Uterus (tissue), 2 donors: ENCODE results near the gene GABRR3.

Experiments
- POLR2A ChIP-seq, 2 donors: fragments of 450-650 bp; IDR thresholded peaks; one replicate each; pipeline ENCODE4 v1.6.1; 2016; ENCODE audit warnings: antibody characterized with exemption in 2 of 2, mild to moderate bottlenecking in 1 of 2, moderate library complexity in 1 of 2
- TF ChIP-seq, protein P1 (sequence below), 4 experiments: fragments of 200-600 bp in 2 of 4; fragments of 450-650 bp in 2 of 4; sonication (generic) in 2 of 4; IDR thresholded peaks; one replicate each; pipeline ENCODE4 v1.5.1; 2016 to 2019; ENCODE audit warnings: antibody characterized with exemption in 4 of 4, mild to moderate bottlenecking in 2 of 4, moderate library complexity in 1 of 4

DNA sequence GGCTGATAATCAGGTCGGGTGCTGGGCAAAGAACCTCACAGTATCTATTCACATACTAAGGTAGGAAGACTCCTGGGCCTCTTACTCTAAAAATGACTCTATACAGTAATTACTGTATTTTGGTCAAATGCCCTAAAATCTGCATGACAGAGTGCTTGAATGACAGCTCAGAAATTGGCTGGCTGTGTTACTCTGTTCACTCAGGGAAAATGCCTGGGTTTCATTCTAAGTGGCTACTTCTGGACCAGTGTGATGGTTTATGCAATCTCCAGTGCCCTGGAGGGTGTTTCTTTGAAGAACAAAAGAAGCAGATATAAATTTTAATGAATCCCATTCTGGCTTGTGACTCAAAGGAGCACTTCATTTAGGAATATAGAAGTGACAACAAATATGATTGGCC is 2.2 kb downstream of the GABRR3 start:
- TF ChIP-seq, protein P1, sequence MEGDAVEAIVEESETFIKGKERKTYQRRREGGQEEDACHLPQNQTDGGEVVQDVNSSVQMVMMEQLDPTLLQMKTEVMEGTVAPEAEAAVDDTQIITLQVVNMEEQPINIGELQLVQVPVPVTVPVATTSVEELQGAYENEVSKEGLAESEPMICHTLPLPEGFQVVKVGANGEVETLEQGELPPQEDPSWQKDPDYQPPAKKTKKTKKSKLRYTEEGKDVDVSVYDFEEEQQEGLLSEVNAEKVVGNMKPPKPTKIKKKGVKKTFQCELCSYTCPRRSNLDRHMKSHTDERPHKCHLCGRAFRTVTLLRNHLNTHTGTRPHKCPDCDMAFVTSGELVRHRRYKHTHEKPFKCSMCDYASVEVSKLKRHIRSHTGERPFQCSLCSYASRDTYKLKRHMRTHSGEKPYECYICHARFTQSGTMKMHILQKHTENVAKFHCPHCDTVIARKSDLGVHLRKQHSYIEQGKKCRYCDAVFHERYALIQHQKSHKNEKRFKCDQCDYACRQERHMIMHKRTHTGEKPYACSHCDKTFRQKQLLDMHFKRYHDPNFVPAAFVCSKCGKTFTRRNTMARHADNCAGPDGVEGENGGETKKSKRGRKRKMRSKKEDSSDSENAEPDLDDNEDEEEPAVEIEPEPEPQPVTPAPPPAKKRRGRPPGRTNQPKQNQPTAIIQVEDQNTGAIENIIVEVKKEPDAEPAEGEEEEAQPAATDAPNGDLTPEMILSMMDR (IDR thresholded peaks at IDR 0.05), result no peak
- no peak for TF ChIP-seq POLR2A (IDR thresholded peaks at IDR 0.05)
